Caco-2 (cell line): ENCODE results near the gene MGAT5B. TPM values are rescaled to one million over a fixed set of nuclear protein-coding genes. Genes with fewer than 3 reads are reported as not detected.

Experiments used
- BruUV-seq: library from RNA; stranded (reverse); fragments of 400-500 nt; replicated peaks from 2 replicates; lab custom pipeline; 2021; lab: Mats Ljungman, UMichigan
- CTCF ChIA-PET: fragments of 300-600 bp; sonication (Branson Sonifier 250); formaldehyde crosslinking; loops from one replicate; lab custom pipeline; 2022; ENCODE audit warnings: antibody characterized with exemption; lab: Charles Lee
- POLR2A ChIA-PET: fragments of 300-600 bp; sonication (Branson Sonifier 250); formaldehyde crosslinking; loops from one replicate; lab custom pipeline; 2022; ENCODE audit warnings: antibody characterized with exemption; lab: Charles Lee
- DNase-seq, 2 experiments: peaks; one replicate each; pipeline versions ENCODE4 v3.0.0 to v3.0.0-alpha.2; 2020 to 2022
- H3K27me3 ChIP-seq: replicated peaks from 2 replicates; pipeline ENCODE4 v1.6.0; 2011; ENCODE audit warnings: low read length; ENCODE audit not compliant: control insufficient read depth, insufficient read depth
- H3K36me3 ChIP-seq: 2 replicates; pipeline ENCODE4 v1.5.1; 2011; ENCODE audit warnings: low read length; ENCODE audit not compliant: control insufficient read depth, insufficient read depth
- H3K4me1 ChIP-seq: fragments of 250-450 bp; sonication (Bioruptor Pico); 2 replicates; pipeline ENCODE4 v1.5.1; 2020; ENCODE audit warnings: mild to moderate bottlenecking
- H3K4me3 ChIP-seq: 2 replicates; pipeline ENCODE4 v1.5.1; 2011; ENCODE audit warnings: low read depth, mild to moderate bottlenecking, control low read depth, low read length
- H3K9me3 ChIP-seq: fragments of 250-450 bp; sonication (Bioruptor Pico); 2 replicates; pipeline ENCODE4 v1.5.1; 2020; ENCODE audit warnings: mild to moderate bottlenecking, moderate library complexity
- H3K27ac Mint-ChIP-seq: one replicate; pipeline ENCODE4 v1.8.0; 2022; ENCODE audit warnings: mixed read lengths; ENCODE audit not compliant: unreplicated experiment
- H3K27me3 Mint-ChIP-seq: one replicate; pipeline ENCODE4 v1.8.0; 2022; ENCODE audit warnings: mixed read lengths; ENCODE audit not compliant: insufficient read depth, unreplicated experiment
- H3K36me3 Mint-ChIP-seq: one replicate; pipeline ENCODE4 v1.8.0; 2022; ENCODE audit warnings: mild to moderate bottlenecking, mixed read lengths; ENCODE audit not compliant: insufficient read depth, unreplicated experiment
- H3K4me1 Mint-ChIP-seq: one replicate; pipeline ENCODE4 v1.8.0; 2022; ENCODE audit warnings: low read depth, mixed read lengths; ENCODE audit not compliant: unreplicated experiment
- H3K4me3 Mint-ChIP-seq: one replicate; pipeline ENCODE4 v1.8.0; 2022; ENCODE audit warnings: mild to moderate bottlenecking, moderate library complexity, mixed read lengths; ENCODE audit not compliant: unreplicated experiment
- H3K9me3 Mint-ChIP-seq: one replicate; pipeline ENCODE4 v1.8.0; 2022; ENCODE audit warnings: mixed read lengths; ENCODE audit not compliant: unreplicated experiment
- CTCF ChIP-seq, 2 experiments: fragments of 200-600 bp in 1 of 2; IDR thresholded peaks; 1 replicate in 1 of 2; 2 replicates in 1 of 2; pipeline versions ENCODE4 v1.5.1 to v1.8.0; 2011 to 2022; ENCODE audit warnings: antibody characterized with exemption in 1 of 2, control low read depth in 1 of 2, inconsistent platforms in 1 of 2, low read depth in 1 of 2, low read length in 1 of 2, mild to moderate bottlenecking in 1 of 2, moderate library complexity in 1 of 2; ENCODE audit not compliant: insufficient read depth in 1 of 2, severe bottlenecking in 1 of 2, unreplicated experiment in 1 of 2
- intact Hi-C: fragments of 100-400 bp; cut with micrococcal nuclease; formaldehyde crosslinking; loops from one replicate; pipeline ENCODE4 v1.10.0; 2022; ENCODE audit not compliant: unreplicated experiment
- total RNA-seq: library from RNA; stranded (reverse); gene quantifications from 2 replicates; pipeline ENCODE4 v1.2.3, GENCODE V29; 2022

The MGAT5B gene
- total RNA-seq, 1 experiment from 2014 or later = 9.1 TPM

DNA sequence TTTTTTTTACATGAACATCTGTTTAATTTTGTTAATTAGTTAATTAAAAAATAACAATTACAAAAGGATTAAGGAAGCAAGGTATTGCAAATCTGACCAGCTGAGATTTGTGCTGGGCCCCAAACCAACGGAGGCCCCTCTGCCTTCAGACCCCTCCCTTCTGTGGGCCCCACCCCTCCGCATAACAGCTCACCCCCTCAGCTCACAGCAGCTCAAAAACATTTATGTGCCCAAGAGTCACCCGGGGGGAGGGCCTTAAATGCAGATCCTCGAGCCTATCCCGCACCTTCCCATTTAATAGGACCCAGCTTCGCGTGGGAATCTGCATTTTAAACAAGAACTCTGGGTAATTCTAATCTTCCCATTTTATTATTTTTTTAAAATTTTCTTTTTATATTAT, 75.0 kb downstream of the MGAT5B start:
- Mint-ChIP-seq H3K36me3 (peaks cover 5% of the 10 kb centered on the region), H3K9me3 (no peaks in the 10 kb centered on the region), H3K27ac (no peak overlapping the region), H3K27me3 (no peaks in the 10 kb centered on the region), H3K4me3 (no peak overlapping the region), H3K4me1 (no peaks in the 10 kb centered on the region)
- intact Hi-C loops = no loop called here
- no peaks in the 10 kb centered on the region for H3K36me3 ChIP-seq
- no peaks in the 10 kb centered on the region for H3K9me3 ChIP-seq
- no TSS peak for BruUV-seq
- H3K4me1 ChIP-seq = no peaks in the 10 kb centered on the region
- POLR2A ChIA-PET = no interaction called here
- CTCF ChIA-PET = interaction anchor here (0.9 kb wide), 1 partner anchor 75 kb away, joined by 3 read pairs; the partner anchor contains the start of gene MGAT5B
- H3K27me3 ChIP-seq = no peaks in the 10 kb centered on the region
- TF ChIP-seq CTCF (IDR thresholded peaks at IDR 0.05; ENCODE audit: insufficient read depth in 1 of 2, low read depth in 1 of 2, low read length in 1 of 2, severe bottlenecking in 1 of 2, unreplicated experiment in 1 of 2) = no peak
- H3K4me3 ChIP-seq = no peak overlapping the region
- DNase-seq = no peak

DNA sequence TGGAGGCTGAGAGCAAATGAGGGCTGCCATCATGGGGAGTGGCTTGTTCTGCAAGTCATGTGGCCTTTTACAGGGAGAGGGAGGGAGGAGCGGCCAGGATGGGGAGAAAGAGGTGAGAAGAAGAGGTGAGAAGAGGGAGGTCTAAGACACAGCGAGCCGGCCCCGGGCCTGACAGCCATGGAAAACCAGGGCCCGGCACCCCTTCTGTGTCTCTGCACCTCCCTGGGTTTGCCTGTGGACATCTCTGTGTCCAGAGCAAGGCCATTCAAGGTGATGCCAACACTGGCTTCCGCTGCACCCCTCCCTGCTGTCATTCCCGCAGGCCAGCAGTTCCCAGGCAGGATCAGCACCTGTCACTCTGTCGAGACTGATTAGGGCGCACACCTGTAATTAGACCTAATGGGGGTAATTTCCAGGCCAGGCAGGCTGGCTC, 75.6 kb downstream of the MGAT5B start:
- no peak for DNase-seq
- H3K4me1 Mint-ChIP-seq = no peaks in the 10 kb centered on the region
- no peaks in the 10 kb centered on the region for H3K9me3 Mint-ChIP-seq
- no peaks in the 10 kb centered on the region for H3K27me3 Mint-ChIP-seq
- TF ChIP-seq CTCF (IDR thresholded peaks at IDR 0.05; ENCODE audit: insufficient read depth in 1 of 2, low read depth in 1 of 2, low read length in 1 of 2, severe bottlenecking in 1 of 2, unreplicated experiment in 1 of 2) = no peak
- H3K36me3 ChIP-seq = no peaks in the 10 kb centered on the region
- H3K27ac Mint-ChIP-seq = no peak overlapping the region
- BruUV-seq = no TSS peak
- H3K4me3 Mint-ChIP-seq = no peak overlapping the region
- ChIA-PET CTCF (interaction anchor here (0.9 kb wide), 1 partner anchor 75 kb away, joined by 3 read pairs; the partner anchor contains the start of gene MGAT5B), POLR2A (no interaction called here)
- no peaks in the 10 kb centered on the region for H3K4me1 ChIP-seq
- intact Hi-C loops = no loop called here
- no peaks in the 10 kb centered on the region for H3K27me3 ChIP-seq
- no peak overlapping the region for H3K4me3 ChIP-seq
- H3K9me3 ChIP-seq = no peaks in the 10 kb centered on the region
- H3K36me3 Mint-ChIP-seq = peaks cover 5% of the 10 kb centered on the region

DNA sequence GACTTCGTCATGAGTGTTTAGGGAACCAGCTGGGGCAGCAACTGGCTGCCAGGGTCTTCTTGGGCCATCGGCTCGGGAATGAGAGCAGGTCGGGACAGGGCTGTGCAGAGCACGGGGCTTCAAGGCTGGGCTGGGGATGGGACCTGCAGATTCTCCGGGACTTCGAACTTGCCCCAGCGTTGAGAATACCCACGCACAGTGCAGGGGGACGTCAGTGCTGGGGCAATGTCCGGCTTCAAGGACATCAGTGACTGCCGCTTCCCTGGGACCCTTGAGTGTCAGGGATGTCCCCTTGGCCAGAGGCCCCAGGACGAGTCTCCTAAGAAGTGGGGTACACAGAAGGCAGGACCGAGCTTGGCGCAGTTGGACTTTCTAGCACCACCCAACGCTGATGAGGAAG, 76.3 kb downstream of the MGAT5B start:
- Histone ChIP-seq H3K4me1 (no peaks in the 10 kb centered on the region), H3K9me3 (no peaks in the 10 kb centered on the region), H3K4me3 (no peak overlapping the region), H3K36me3 (no peaks in the 10 kb centered on the region), H3K27me3 (no peaks in the 10 kb centered on the region)
- DNase-seq = no peak
- Mint-ChIP-seq H3K9me3 (no peaks in the 10 kb centered on the region), H3K36me3 (peaks cover 5% of the 10 kb centered on the region), H3K4me1 (no peaks in the 10 kb centered on the region), H3K27me3 (no peaks in the 10 kb centered on the region), H3K4me3 (no peak overlapping the region), H3K27ac (no peak overlapping the region)
- POLR2A ChIA-PET = no interaction called here
- BruUV-seq = no TSS peak
- CTCF ChIA-PET = no interaction called here
- intact Hi-C loops = no loop called here
- TF ChIP-seq CTCF (IDR thresholded peaks at IDR 0.05; ENCODE audit: insufficient read depth in 1 of 2, low read depth in 1 of 2, low read length in 1 of 2, severe bottlenecking in 1 of 2, unreplicated experiment in 1 of 2) = no peak
